Neural cell (in vitro differentiated cells): ENCODE data around the gene VPS54. TPM values are rescaled to one million over a fixed set of nuclear protein-coding genes. Genes with fewer than 3 reads are reported as not detected.

Experiments used
- H2AFZ ChIP-seq: fragments of 200-600, 300-800 bp; sonication (generic), shearing (Covaris generic); 2 replicates; pipeline ENCODE4 v1.6.0; 2014; ENCODE audit warnings: low read depth, mild to moderate bottlenecking, antibody characterized with exemption, low read length, moderate library complexity
- H3F3A ChIP-seq: fragments of 200-600 bp; shearing (Covaris generic); 2 replicates; pipeline ENCODE4 v1.6.1; 2016; ENCODE audit warnings: mild to moderate bottlenecking, moderate library complexity, mixed read lengths, antibody characterized with exemption, low read length; ENCODE audit not compliant: insufficient read depth, poor library complexity, severe bottlenecking
- H3K27ac ChIP-seq: fragments of 200-600, 300-800 bp; sonication (generic), shearing (Covaris generic); 2 replicates; pipeline ENCODE4 v1.5.1; 2014; ENCODE audit warnings: mild to moderate bottlenecking, low read length, moderate library complexity
- H3K27me3 ChIP-seq: fragments of 300-800, 200-600 bp; sonication (generic), shearing (Covaris generic); 2 replicates; pipeline ENCODE4 v1.6.0; 2014; ENCODE audit warnings: mild to moderate bottlenecking, low read depth, low read length, moderate library complexity; ENCODE audit not compliant: insufficient read depth
- H3K36me3 ChIP-seq: fragments of 300-800, 200-600 bp; sonication (generic), shearing (Covaris generic); 2 replicates; pipeline ENCODE4 v1.5.1; 2014; ENCODE audit warnings: mild to moderate bottlenecking, antibody characterized with exemption, low read length, moderate library complexity; ENCODE audit not compliant: insufficient read depth
- H3K4me2 ChIP-seq: fragments of 300-800, 200-600 bp; sonication (generic), shearing (Covaris generic); 2 replicates; pipeline ENCODE4 v1.6.0; 2014; ENCODE audit warnings: mild to moderate bottlenecking, low read length
- H3K4me3 ChIP-seq: fragments of 300-800, 200-600 bp; sonication (generic), shearing (Covaris generic); 2 replicates; pipeline ENCODE4 v1.5.1; 2014; ENCODE audit warnings: mild to moderate bottlenecking, low read length, moderate library complexity
- H3K79me2 ChIP-seq: fragments of 200-600 bp; shearing (Covaris generic); replicated peaks from 2 replicates; pipeline ENCODE4 v1.6.0; 2014; ENCODE audit warnings: mild to moderate bottlenecking, low read length, moderate library complexity; ENCODE audit not compliant: insufficient read depth
- H3K9ac ChIP-seq: fragments of 300-800, 200-600 bp; sonication (generic), shearing (Covaris generic); 2 replicates; pipeline ENCODE4 v1.6.1; 2016; ENCODE audit warnings: mild to moderate bottlenecking, low read length, mixed read lengths
- H3K9me2 ChIP-seq: fragments of 200-600 bp; shearing (Covaris generic); 2 replicates; pipeline ENCODE4 v1.6.1; 2016; ENCODE audit warnings: mild to moderate bottlenecking, low read length, mixed read lengths; ENCODE audit not compliant: insufficient read depth
- H3K9me3 ChIP-seq: fragments of 200-600, 300-800 bp; sonication (generic), shearing (Covaris generic); 2 replicates; pipeline ENCODE4 v1.6.1; 2016; ENCODE audit warnings: mild to moderate bottlenecking, mixed run types, low read length, moderate library complexity, mixed read lengths
- H4K20me1 ChIP-seq: fragments of 200-600 bp; shearing (Covaris generic); 2 replicates; pipeline ENCODE4 v1.6.1; 2016; ENCODE audit warnings: mild to moderate bottlenecking, mixed run types; ENCODE audit not compliant: insufficient read depth
- CTCF ChIP-seq: fragments of 450-650 bp; IDR thresholded peaks from 2 replicates; pipeline ENCODE4 v1.5.1; 2014; ENCODE audit warnings: antibody characterized with exemption, mild to moderate bottlenecking, moderate library complexity; ENCODE audit not compliant: poor library complexity, severe bottlenecking
- EP300 ChIP-seq: fragments of 450-650 bp; conservative IDR thresholded peaks from 2 replicates; pipeline ENCODE4 v1.6.1; 2014; ENCODE audit warnings: antibody characterized with exemption, mild to moderate bottlenecking, moderate library complexity; ENCODE audit not compliant: poor library complexity, severe bottlenecking
- EZH2 ChIP-seq: fragments of 200-600, 300-800 bp; shearing (Covaris generic), sonication (generic); IDR thresholded peaks from 2 replicates; pipeline ENCODE4 v1.6.1; 2014; ENCODE audit warnings: antibody characterized with exemption, low read length, borderline replicate concordance, mild to moderate bottlenecking; ENCODE audit not compliant: insufficient read depth, poor library complexity, severe bottlenecking
- MXI1 ChIP-seq: fragments of 450-650 bp; conservative IDR thresholded peaks from 2 replicates; pipeline ENCODE4 v1.6.1; 2014; ENCODE audit warnings: antibody characterized with exemption, mild to moderate bottlenecking; ENCODE audit not compliant: poor library complexity, severe bottlenecking
- POLR2AphosphoS5 ChIP-seq: IDR thresholded peaks from 2 replicates; pipeline ENCODE4 v1.6.1; 2012
- RAD21 ChIP-seq: fragments of 450-650 bp; conservative IDR thresholded peaks from 2 replicates; pipeline ENCODE4 v1.6.1; 2014; ENCODE audit warnings: antibody characterized with exemption, mild to moderate bottlenecking, moderate library complexity
- REST ChIP-seq: IDR thresholded peaks from 2 replicates; pipeline ENCODE4 v1.6.1; 2012; ENCODE audit warnings: borderline replicate concordance
- SMC3 ChIP-seq: fragments of 450-650 bp; conservative IDR thresholded peaks from 2 replicates; pipeline ENCODE4 v1.6.1; 2014; ENCODE audit warnings: antibody characterized with exemption, mild to moderate bottlenecking, moderate library complexity; ENCODE audit not compliant: poor library complexity
- TAF1 ChIP-seq: IDR thresholded peaks from 2 replicates; pipeline ENCODE4 v1.6.1; 2012; ENCODE audit warnings: low read depth
- polyA plus RNA-seq: library from polyadenylated mRNA; depleted of rRNA; stranded (reverse); fragments of >200 nt; gene quantifications from 2 replicates; pipeline ENCODE4 v1.2.3, GENCODE V29; 2014

VPS54 gene
- polyA plus RNA-seq, 1 donor from 2014 or later, result 34.2 TPM

DNA sequence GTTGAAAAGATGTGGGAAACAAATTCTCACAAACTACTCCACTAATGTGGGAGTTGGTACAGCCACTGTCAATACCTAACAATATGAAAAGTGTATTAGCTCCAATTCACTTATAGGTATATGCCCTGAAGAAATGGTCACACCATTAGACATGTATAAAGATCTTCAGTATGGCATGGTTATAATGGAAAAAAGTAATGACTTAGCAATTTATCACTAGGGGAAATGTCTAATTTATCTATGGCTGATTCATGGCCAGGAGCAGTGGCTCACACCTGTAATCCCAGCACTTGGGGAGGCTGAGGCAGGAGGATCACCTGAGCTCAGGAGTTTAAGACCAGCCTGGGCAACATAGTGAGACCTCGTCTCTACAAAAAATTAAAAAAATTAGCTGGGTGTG is 125.1 kb downstream of the VPS54 start:
- Histone ChIP-seq H3F3A (no peaks in the 10 kb centered on the region), H3K9me2 (no peaks in the 10 kb centered on the region), H3K27ac (no peak overlapping the region), H4K20me1 (no peaks in the 10 kb centered on the region), H3K9ac (no peak overlapping the region), H3K4me2 (no peak overlapping the region), H3K27me3 (no peaks in the 10 kb centered on the region), H3K79me2 (no peaks in the 10 kb centered on the region), H3K4me3 (no peak overlapping the region), H3K36me3 (no peaks in the 10 kb centered on the region), H2AFZ (no peak overlapping the region), H3K9me3 (no peaks in the 10 kb centered on the region)
- TF ChIP-seq REST (no peak), TAF1 (no peak), EZH2 (no peak), CTCF (no peak), MXI1 (no peak), RAD21 (no peak), POLR2AphosphoS5 (no peak), EP300 (no peak), SMC3 (no peak)

DNA sequence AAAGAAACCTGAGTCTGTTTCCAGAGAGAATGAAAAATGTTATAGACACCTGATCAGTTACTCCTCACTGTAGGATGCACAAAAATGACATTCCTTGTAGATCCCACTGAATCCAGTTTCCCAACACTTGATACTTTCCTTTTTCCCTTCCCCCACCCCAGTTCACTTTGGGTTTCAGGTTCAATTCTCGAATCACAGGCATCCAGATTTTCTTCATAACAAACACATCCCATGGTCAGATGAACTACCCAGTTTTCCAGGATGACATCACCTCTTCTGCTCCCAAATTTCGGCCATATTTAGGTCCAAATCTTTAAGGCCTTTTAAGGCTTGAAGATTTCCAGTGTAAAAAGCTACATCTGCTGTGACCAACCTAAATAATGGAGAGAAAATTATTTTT is 126.1 kb downstream of the VPS54 start:
- no peaks in the 10 kb centered on the region for H3K9me3 ChIP-seq
- H3K4me3 ChIP-seq, result no peak overlapping the region
- H4K20me1 ChIP-seq, result no peaks in the 10 kb centered on the region
- no peaks in the 10 kb centered on the region for H3F3A ChIP-seq
- no peak overlapping the region for H3K4me2 ChIP-seq
- TF ChIP-seq SMC3, result no peak
- no peak for TF ChIP-seq REST
- no peak for TF ChIP-seq EP300
- no peak for TF ChIP-seq EZH2
- TF ChIP-seq CTCF, result no peak
- TF ChIP-seq POLR2AphosphoS5, result no peak
- no peak for TF ChIP-seq RAD21
- no peak for TF ChIP-seq MXI1
- H3K27ac ChIP-seq, result no peak overlapping the region
- H3K79me2 ChIP-seq, result no peaks in the 10 kb centered on the region
- no peaks in the 10 kb centered on the region for H3K9me2 ChIP-seq
- H3K36me3 ChIP-seq, result no peaks in the 10 kb centered on the region
- no peak overlapping the region for H3K9ac ChIP-seq
- H3K27me3 ChIP-seq, result no peaks in the 10 kb centered on the region
- H2AFZ ChIP-seq, result no peak overlapping the region
